ENCODE measurements around the gene PCK1.

GRCh38 chr20:57570145-57570850, 9.4 kb downstream of the PCK1 start:
- TF ChIP-seq CTCF (IDR thresholded peaks at IDR 0.05), result no peak
- no peak for TF ChIP-seq POLR2A (IDR thresholded peaks at IDR 0.05)
